ENCODE measurements around the gene CTNNA3.

DNA sequence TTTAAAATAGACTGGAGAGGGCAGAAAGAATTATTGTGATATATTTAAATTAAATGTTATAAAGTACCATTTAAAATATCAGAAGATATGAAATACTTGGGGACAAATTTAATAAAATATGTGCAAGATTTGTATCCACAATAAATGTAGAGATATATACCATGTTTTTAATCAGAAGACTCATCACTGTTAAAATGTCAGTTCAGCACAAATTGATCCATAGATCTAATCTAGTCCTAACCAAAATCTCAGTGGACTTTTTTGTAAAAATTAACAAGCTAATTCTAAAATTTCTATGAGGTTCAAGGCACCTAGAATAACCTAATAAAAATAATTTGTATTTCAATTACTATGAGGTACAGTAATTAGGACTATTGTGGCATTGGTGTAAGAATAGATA lies 96.4 kb downstream of the CTNNA3 start:
- no peak for TF ChIP-seq POLR2AphosphoS5 (IDR thresholded peaks at IDR 0.05)
- TF ChIP-seq, protein P1, sequence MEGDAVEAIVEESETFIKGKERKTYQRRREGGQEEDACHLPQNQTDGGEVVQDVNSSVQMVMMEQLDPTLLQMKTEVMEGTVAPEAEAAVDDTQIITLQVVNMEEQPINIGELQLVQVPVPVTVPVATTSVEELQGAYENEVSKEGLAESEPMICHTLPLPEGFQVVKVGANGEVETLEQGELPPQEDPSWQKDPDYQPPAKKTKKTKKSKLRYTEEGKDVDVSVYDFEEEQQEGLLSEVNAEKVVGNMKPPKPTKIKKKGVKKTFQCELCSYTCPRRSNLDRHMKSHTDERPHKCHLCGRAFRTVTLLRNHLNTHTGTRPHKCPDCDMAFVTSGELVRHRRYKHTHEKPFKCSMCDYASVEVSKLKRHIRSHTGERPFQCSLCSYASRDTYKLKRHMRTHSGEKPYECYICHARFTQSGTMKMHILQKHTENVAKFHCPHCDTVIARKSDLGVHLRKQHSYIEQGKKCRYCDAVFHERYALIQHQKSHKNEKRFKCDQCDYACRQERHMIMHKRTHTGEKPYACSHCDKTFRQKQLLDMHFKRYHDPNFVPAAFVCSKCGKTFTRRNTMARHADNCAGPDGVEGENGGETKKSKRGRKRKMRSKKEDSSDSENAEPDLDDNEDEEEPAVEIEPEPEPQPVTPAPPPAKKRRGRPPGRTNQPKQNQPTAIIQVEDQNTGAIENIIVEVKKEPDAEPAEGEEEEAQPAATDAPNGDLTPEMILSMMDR (IDR thresholded peaks at IDR 0.05): no peak
